NCI-H446 treated with DMSO at 0.1 percent for 48 hours (cell line): ENCODE measurements around the gene NDUFB11.

Experiments
- DNase-seq: peaks from one replicate; lab custom pipeline; 2025; lab: John Stamatoyannopoulos, UW

NDUFB11 gene

DNA sequence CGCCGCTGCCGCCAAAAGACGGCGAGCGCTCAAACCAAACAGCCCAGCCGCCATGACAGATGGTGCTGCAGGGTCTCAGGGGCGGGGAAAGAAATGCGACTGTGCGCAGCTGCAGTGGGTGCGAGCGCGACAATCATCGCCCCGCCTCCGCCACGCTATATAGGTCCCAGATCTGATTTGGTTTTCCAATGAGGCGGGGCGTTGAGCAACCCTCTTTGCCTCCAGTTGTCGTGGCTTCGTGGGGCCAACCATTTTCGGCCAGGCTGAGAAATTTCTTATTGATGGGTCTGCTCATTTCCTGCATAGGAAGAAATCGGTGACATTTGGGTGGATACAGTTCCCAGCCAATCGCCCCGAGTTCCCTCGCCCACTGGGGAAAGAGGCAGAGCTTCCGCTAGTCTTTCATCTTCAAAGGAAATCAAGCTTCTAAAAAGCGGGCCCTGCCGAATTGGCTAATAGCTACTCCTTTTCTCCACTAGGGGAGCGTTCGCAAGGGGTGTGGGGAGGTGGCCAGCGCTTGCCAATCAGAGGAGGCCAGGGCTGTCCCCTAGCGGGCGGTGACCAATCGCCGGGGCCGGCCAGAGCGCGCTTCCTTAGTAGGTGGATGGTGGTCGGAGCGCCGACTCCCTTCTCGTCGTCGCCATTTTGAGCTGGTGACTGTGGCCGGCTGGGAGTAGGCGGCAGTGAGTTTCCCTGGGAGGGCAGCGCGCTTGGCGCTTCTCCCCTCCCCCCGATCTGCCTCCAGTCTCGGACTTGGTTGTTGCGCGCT, at the start of gene NDUFB11, which contains the start of gene RBM10:
NDUFB11 (minus strand) TSS at position 77 of the 769 bp plus-strand sequence; CDS start at position 54, 23 bp downstream.
RBM10 (plus strand) TSS at position 596 of the 769 bp plus-strand sequence. CDS start 2,261 bp downstream, outside the sequence.
- peak; percentile 90 for DNase-seq

DNA sequence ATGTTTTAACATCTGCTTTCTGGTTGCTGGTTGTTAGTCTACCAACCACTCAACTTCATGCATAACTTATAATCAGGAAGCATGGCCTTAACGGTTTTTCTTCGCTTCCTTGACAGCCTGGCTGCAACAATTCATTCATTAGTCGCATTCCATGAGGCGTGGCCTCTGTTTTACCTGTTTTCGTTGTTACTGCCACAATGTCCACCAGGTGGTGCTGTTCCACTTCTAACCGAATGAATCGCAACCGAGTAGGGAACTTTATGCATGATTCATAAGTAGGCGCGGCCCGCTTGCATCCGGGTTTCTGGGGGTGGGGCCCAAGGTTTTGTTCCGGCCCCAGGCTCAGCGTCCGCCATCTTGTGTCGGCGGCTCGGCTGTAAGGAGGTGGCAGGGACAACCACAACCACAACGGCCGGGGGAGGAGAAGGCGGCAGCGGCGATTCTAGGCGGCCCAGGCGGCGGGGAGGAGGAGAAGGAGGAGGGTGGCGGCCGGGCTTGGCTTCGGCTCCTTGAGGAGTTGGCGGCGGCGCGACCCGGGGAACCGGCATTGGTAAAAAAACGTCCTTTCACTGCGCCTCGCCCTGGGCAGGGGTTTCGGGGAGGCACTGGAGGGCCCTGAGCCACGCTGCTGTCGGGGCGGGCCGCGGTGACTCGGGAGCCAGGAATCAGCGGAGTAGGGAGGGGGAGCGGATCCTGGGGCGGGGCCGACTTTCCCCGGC, 49.1 kb upstream of the NDUFB11 start, which contains the start of gene UBA1:
UBA1 (plus strand) TSS at position 355 of the 719 bp plus-strand sequence. CDS start 4,974 bp downstream, outside the sequence.
- peak; percentile 86 for DNase-seq

DNA sequence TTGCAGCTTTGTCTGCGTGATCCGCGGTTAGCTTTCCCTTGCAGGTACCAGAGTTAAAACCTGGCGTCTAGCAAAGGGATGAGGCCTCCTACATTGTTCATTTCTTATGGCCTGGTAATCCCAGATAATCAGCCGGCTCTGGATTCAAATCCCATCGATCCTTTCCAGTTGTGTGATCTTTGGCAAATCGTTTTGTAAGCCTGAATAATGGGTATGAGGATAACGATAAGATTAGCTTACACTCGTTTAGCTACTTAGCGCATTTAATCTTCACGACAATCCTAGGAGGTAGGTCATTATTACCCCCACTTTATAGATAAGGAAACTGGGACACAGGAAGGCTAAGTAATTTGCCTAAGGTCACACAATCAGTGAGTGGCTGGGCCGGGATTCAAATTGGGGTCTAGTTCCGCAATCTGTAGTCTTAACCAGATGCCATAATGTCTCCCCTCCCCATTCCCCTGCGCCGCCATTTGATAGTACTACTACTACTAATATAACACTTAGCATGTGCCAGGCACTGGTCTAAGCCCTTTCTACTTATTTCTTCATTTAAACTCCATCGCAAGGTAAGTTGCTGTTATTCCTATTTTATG, 47.4 kb upstream of the NDUFB11 start:
- no peak for DNase-seq

DNA sequence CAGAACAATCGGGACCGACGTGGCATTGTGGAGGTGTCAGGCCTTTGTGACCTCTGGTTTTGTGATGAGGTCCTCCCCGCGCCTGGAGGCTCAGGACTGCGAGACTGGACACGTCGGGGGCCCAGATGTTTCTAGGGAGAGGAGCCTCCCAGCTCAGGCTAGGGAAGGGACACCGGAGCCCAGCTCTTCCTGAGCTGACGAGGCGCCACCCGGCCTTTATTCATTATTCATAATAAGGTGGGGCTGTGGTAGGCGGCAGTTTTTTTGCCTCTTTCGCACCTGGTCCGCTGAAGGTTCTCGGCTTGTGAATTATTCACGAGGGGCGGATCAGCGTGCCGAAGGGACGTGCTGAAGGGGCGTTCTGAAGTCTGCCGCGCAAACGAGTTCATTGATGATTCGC, 46.8 kb upstream of the NDUFB11 start:
- DNase-seq = no peak

DNA sequence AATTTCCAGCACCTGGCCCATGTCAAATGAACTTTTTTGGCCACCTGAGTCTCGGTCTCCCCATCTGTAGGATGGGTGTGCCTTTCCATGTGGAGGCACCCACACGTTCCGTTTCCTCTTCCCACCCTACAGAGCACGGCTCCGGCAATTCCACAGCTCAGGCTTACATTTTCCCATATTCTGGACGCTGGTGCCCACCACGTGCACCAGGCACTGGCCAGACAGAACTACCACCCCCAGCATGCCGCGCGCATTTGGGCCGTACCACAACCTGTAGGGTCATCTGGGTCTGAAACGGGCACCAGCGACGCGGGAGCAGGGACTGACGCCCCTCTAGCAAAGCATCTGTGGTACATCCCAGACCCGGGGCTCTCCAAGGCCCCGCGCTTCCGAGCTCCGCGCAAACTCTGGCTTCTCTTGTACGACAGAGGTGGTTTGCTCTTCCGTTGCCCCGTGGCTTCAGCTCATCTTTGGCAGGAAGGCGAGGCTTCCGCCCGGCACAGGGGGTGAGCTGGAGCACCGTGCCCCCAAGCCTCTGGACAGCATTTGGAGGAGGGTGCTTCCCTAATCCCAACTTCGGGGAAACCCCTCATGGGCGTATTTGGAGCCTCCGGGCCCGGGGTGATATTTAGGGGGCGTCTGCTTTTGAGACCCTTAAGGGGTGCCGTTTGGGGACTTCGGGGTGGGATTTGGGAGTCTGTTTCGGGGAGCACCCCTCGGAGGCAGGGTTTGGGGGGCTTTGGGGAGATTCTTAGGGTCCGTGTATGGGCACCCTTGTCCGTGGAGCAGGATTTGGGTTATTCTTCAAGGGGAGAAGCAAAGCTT, 46.2 kb upstream of the NDUFB11 start:
- DNase-seq = peak; percentile 86

DNA sequence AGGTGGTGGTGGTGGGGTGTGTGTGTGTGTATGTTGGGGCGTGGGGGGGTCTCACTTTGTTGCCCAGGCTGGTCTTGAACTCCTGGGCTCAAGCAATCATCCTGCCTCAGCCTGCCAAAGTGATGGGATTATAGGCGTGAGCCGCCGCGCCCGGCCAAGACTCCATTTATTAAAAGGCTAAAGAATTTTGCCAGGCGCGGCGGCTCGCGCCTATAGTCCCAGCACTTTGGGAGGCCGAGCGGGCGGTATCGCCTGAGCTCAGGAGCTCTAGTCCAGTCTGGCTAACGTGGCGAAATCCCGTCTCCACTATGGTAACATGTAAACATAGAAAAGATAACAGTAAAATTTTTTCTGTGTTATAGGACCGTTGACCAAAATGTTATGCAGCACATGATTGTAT, 45.4 kb upstream of the NDUFB11 start:
- no peak for DNase-seq

DNA sequence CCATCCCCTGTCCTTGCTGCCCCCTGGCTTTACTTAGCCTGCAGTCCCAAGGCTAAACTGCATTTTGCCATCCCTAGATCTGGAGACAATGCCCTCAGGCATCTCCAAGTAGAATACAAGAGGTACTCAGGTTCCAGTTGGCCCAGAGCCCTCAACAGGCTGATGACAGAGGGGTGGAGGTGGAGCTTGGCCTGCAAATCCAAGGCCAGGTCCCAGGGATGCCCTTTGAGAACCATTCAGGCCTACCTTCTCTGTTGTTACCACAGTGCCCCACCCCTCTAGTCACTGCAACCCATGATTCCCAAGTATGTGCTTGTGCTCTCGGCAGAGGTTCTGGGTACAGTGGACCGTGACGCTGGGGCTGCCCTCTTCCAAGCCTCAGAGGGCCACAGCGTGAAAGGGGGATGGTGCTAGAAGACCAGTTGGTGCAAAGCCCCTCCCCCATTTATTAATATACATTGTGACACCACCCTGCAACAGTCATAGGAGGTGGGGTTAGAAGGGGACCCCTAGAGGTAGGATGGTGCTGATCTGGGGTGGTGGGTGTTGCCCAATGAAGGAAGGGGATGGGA, 42.7 kb upstream of the NDUFB11 start:
- DNase-seq = no peak

DNA sequence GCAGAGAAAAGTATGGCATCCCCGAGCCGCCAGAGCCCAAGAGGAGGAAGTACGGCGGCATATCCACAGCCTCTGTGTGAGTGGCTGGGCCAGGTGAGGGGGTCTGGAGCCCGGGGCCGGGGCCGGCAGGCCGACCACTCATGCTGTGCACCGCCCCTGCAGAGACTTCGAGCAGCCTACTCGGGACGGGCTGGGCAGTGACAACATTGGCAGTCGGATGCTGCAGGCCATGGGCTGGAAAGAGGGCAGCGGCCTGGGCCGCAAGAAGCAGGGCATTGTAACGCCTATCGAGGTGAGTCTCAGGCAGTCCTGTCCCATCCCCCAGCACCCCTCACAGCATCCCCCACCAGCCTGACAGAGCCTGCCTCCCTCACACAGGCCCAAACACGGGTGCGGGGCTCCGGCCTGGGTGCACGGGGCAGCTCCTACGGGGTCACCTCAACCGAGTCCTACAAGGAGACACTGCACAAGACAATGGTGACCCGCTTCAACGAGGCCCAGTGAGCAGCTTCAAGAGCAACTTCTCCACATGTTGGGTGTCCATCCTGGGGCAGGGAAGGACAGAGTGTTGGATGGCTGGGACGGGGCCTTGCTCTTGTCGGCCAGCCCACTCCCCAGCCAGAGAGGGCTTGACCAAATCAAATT, 41.7 kb upstream of the NDUFB11 start:
- DNase-seq = no peak

DNA sequence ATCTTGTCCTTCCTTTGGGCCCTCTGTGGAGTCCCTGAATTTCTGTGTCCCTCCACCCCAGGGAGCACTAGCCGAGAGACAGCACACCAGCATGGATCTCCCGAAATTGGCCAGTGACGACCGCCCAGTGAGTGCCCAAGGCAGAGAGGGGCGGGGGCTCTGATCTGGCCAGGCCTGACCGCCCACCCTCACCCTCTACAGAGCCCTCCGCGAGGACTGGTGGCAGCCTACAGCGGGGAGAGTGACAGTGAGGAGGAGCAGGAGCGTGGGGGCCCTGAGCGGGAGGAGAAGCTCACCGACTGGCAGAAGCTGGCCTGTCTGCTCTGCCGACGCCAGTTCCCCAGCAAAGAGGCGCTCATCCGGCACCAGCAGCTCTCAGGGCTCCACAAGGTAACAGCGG, 40.7 kb upstream of the NDUFB11 start:
- no peak for DNase-seq

DNA sequence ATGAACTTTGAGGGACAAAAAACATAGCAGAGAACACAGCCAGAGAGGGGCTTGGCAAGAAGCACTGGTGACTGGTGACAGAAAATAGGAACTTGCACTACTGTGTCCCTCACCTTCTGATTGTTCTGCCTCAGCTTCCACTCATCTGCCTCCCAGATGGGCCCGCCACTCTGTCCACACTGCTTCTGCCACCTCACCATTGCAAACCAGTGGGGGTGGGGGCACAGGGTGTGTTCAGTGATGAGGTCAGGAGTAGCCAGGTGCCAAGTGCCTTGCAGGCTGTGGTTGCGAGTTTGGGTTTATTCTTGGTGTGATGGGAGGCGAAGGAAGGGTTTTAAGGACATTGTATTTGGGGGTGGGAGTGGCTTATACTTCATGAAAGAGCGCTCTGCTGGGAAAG, 40.0 kb upstream of the NDUFB11 start:
- DNase-seq = no peak

DNA sequence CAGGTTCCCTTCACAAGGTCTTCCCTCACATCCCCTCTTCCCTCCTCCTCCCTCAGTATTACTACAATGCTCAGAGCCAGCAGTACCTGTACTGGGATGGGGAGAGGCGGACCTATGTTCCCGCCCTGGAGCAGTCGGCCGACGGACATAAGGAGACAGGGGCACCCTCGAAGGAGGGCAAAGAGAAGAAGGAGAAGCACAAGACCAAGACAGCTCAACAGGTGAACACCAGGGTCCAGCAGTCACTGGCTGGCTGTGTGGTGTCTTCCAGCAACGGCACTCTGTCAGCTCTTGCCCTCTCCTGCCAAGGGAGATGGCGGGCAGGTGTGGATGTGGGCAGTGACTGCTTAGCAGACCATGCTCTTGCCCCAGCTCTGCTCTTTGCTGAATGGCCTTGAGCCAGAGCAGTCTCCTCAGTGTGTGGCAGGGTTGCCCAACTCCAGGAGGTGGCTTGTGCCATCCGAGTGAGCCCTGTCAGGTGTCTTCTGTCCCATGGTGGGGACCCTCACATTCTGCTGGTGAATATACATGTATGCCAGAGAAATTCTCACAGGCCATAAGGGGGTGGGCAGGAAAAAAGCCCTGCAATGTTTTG, 37.7 kb upstream of the NDUFB11 start:
- no peak for DNase-seq

DNA sequence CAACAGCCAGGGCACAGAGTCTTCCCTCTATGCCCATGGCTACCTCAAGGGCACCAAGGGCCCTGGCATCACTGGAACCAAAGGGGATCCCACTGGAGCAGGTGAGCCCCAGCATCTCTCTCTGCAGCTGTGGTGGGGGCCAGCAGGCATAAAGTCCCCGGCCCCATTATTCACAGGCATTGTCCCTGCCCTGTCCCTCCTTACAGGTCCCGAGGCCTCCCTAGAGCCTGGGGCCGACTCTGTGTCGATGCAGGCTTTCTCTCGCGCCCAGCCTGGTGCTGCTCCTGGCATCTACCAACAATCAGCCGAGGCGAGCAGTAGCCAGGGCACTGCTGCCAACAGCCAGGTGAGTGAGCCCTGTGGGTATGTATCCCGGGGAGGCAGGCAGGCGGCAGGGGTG, 36.8 kb upstream of the NDUFB11 start:
- DNase-seq = no peak

DNA sequence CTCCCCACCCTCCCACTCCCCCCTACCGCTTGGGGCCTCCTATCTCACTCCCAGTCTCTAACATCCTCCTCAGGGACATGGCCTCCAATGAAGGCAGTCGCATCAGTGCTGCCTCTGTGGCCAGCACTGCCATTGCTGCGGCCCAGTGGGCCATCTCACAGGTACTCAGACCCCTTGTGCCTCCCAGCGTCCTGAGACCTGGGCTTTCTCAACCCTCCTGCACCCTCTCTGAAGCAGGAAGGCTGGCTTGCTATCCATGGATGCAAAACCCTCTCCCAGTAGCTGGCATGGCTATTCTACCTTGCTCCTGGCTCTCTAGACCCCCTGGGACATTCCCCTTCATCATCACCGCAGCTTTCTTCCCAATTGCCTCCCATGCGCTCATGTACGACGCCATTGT, 35.8 kb upstream of the NDUFB11 start:
- DNase-seq = no peak

DNA sequence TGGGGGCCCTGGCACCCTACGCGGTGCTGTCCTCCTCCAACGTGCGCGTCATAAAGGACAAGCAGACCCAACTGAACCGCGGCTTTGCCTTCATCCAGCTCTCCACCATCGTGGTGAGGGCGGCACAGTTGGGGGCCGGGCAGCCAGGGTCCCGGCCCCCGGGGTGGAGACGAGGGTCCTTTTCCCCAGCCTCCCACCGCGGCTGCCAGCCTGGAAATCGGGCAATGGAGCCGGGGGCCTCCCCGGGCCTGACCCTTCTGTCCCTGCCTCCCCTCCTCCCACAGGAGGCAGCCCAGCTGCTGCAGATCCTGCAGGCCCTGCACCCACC, 35.4 kb upstream of the NDUFB11 start:
- no peak for DNase-seq

DNA sequence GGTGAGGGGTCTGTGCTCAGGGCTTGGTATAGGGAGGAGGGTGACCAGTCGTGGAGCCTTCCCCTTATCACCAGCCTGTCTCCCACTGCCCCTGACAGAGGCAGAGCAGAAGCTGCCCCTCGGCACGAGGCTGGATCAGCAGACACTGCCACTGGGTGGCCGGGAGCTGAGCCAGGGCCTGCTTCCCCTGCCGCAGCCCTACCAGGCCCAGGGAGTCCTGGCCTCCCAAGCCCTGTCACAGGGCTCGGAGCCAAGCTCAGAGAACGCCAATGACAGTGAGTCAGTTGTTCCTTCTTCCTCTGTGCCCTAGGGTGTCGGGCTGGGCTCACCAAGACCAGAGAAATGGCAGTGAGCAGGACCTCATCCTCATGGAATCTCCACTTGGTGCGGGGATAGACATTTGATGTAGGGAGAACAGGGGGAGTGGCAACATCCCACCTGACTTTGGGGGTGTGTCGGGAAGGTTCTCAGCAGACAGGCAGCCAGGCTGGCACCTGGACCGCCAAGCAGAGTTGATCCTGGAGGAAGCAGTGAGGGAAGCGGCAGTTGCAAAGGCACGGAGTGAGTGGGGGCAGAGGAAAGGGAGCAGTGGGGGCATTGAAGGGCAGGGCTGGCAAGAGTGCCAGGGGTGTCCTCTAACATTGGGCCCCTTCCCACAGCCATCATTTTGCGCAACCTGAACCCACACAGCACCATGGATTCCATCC, 34.9 kb upstream of the NDUFB11 start:
- DNase-seq = no peak

DNA sequence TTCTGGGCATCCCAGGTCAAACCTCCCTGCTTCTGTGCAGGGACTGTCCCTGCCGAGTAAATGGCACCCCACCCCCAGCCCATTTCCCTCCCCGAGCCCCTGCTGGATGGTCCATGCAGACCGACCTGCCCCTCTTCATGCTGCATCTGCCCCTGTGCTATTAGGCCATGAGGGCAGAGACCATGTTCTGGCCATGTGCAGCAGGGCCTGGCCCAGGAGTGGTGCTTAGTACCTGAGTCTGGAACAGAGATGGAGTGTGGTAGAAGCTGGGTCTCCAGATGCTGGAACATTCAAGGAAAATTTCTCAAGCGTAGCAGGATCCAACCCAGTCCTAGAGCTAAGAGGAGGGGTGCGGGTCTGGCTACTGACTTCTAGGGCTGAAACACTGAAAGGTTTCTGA, 33.8 kb upstream of the NDUFB11 start:
- DNase-seq = no peak

DNA sequence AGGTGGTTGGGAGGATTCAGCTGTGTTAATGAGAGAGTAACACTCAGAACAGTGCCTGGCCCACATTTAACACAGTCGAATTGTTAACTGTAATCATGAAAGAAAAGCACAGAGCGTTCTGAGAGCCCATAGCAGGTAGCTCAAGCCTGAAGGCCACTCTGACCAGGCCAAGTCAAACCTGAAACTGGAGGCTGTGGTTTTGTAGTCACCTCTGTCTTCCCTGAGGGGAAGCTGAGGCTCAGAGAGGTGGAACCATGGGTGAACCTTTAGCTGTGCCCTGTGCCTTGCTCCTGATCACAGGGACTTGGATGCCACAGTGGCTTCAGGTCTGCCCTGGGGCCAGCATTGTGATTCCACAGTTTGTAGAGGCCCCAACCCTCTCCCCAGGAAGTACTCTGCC, 32.6 kb upstream of the NDUFB11 start:
- no peak for DNase-seq

DNA sequence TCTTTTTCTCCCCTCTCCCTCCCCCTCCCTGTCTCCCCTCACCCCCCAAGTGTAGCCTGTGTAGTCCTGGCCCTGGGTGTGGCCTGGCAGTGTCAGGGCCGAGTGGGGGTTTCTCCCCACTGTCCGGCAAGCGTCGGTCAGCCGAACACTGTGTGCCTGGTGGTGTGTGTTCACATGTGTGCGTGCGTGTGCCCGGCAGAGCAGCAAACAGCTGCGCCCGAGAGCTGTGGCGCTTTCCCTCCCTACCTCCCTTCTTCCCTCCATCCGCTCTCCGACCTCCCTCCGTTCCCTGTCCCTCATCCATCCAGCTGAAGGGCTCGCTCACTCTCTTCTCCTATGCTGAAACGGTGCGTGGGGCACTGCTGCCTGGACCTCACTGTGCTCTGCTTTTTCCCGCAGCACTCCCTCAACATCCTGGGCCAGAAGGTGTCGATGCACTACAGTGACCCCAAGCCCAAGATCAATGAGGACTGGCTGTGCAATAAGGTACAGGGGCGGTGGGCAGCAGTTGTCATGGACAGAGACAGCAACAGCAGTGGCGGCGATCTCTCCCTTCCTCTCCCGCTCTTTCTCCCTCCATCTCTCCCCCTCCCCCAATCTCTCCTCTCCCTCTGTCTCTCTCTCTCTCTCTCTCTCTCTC, 31.7 kb upstream of the NDUFB11 start:
- DNase-seq = no peak

DNA sequence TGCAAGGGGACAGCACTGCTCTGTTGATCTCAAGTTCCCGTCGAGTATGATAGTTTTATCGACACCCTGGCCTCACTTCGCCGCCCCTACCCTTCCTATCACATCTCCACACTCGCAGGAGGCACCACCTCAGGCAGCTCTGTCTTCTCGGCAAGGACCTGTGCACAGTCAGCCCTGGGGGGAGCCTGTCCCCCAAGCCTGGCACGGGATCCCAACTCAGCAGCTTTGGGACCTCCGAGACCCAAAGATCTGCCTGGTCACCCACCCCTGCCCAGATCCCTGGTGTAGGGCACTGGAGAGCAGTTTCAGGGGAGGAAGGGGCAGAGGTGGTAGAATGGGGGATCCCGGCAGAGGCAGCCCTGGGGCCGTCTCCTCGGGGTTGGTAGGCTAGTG, 31.1 kb upstream of the NDUFB11 start:
- no peak for DNase-seq
